ENCODE results near the gene CLTCL1. TPM values are rescaled to one million over a fixed set of nuclear protein-coding genes. Genes with fewer than 3 reads are reported as not detected.

The CLTCL1 gene
- total RNA-seq, 1 donor from 2014 or later: 28.2 TPM

GRCh38 chr22:19178657-19179496 is 112.6 kb downstream of the CLTCL1 start, which contains the start of gene SLC25A1:
SLC25A1 (minus strand) TSS chr22:19178736; CDS start chr22:19178673, 63 bp downstream.
- H3K36me3 ChIP-seq (ENCODE audit: control insufficient read depth, insufficient read depth, low read length): peaks cover 4% of the 10 kb centered on the region
- DNase-seq (ENCODE audit: low read depth): peak; percentile 21
- no peak for TF ChIP-seq CTCF (IDR thresholded peaks at IDR 0.05; ENCODE audit: insufficient read depth, low read length, poor library complexity, severe bottlenecking)
- no peaks in the 10 kb centered on the region for H3K27me3 ChIP-seq (ENCODE audit: control insufficient read depth, insufficient read depth, low read length)
- H3K4me3 ChIP-seq (ENCODE audit: low read depth, low read length): peak within 1 kb of the TSS; percentile 57

DNA sequence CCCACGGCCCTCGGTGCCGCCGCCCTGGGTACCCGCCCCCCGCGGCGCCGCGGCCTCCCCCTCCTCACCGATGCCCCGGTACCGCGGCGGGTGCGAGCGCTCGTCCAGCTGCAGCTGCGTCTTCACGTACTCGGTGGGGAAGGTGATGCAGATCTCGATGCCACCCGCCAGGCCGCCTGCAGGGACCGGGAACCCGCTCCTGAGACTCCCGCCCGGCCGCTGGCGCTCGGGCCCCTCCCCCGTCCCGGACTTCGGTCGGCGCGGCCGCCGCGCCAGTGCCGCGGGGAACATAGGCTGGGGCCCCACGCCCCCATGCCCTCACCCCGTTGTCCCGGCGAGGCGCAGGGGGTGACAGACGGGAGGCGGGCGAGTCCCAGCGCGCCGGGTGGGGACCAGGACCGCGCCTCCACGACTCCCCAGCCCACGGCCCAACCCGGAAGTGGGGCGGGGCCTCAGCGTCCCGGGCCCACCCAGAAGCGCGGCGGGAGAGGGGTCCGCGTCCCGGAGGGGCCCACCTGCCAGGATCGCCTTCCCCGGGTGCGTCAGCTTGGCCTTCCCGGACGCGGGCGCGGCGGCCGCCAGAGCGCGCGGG is 113.4 kb downstream of the CLTCL1 start:
- Histone ChIP-seq H3K4me3 (ENCODE audit: low read depth, low read length) (peak overlapping the region; percentile 57), H3K27me3 (ENCODE audit: control insufficient read depth, insufficient read depth, low read length) (no peaks in the 10 kb centered on the region), H3K36me3 (ENCODE audit: control insufficient read depth, insufficient read depth, low read length) (peaks cover 3% of the 10 kb centered on the region)
- DNase-seq (ENCODE audit: low read depth): no peak
- TF ChIP-seq CTCF (IDR thresholded peaks at IDR 0.05; ENCODE audit: insufficient read depth, low read length, poor library complexity, severe bottlenecking): no peak

DNA sequence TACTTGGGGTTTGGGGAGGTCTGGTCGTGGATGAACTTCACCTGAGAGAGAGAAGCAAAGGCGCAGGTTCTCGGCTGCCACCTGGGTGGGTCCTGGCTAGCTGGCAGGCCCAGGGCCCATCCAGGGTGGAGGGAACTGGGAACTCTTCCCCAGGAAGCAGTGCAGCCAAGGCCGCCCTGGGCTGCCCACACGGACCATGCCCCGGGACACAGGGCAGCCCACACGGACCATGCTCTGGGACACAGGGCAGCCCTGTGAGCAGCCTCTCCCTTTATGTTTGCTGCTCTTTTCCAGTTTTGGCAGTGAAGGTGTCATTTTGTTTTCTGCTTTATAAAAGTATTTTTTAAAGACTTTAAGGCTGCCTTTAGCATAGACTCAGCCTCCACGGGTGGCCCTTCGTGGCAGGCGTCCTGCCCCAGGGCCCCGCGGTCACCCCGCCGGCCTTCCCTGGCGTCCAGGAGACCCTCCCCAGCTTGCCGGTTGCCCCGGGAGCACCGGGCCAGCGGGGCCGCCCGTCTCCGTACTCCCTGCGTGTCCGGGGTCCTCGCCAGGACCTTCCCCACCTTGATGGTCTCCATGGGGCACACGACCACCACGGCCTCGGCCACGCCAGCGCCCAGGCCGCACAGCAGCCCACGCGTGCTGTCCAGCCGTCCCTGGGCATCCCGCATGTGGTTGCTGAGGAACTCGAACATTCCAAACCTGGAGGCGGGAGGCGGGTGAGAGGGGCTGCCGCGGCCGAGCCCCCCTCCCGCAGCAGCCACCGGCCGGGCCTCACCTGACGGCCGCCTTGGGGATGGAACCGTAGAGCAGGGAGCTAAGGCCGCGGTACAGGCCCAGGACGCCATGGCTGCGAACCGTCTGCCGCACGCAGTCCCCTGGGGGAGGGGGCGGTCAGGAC is 114.1 kb downstream of the CLTCL1 start:
- H3K4me3 ChIP-seq (ENCODE audit: low read depth, low read length): peak overlapping the region; percentile 57
- no peak for DNase-seq (ENCODE audit: low read depth)
- peaks cover 3% of the 10 kb centered on the region for H3K36me3 ChIP-seq (ENCODE audit: control insufficient read depth, insufficient read depth, low read length)
- no peak for TF ChIP-seq CTCF (IDR thresholded peaks at IDR 0.05; ENCODE audit: insufficient read depth, low read length, poor library complexity, severe bottlenecking)
- no peaks in the 10 kb centered on the region for H3K27me3 ChIP-seq (ENCODE audit: control insufficient read depth, insufficient read depth, low read length)

DNA sequence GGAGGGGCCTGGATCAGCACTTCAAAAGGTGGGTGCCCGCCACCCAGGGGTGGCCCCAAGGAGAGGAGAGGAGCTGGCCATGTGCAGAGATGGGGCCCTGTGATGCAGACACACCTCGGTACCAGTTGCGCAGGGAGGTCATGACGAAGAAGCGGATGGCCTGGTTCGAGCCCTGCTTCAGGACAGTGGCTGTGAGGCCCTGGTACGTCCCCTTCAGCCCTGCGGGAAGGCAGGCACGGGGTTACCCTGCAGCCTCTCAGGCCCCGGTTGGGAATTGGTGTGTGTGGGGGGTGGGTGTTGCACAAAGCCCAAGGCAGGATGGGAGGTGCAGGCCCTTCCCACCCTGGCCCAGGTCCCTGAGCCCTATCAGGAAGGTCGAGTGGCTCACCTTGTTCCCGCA is 114.8 kb downstream of the CLTCL1 start:
- Histone ChIP-seq H3K4me3 (ENCODE audit: low read depth, low read length) (no peak overlapping the region), H3K27me3 (ENCODE audit: control insufficient read depth, insufficient read depth, low read length) (no peaks in the 10 kb centered on the region), H3K36me3 (ENCODE audit: control insufficient read depth, insufficient read depth, low read length) (peaks cover 3% of the 10 kb centered on the region)
- no peak for TF ChIP-seq CTCF (IDR thresholded peaks at IDR 0.05; ENCODE audit: insufficient read depth, low read length, poor library complexity, severe bottlenecking)
- no peak for DNase-seq (ENCODE audit: low read depth)

DNA sequence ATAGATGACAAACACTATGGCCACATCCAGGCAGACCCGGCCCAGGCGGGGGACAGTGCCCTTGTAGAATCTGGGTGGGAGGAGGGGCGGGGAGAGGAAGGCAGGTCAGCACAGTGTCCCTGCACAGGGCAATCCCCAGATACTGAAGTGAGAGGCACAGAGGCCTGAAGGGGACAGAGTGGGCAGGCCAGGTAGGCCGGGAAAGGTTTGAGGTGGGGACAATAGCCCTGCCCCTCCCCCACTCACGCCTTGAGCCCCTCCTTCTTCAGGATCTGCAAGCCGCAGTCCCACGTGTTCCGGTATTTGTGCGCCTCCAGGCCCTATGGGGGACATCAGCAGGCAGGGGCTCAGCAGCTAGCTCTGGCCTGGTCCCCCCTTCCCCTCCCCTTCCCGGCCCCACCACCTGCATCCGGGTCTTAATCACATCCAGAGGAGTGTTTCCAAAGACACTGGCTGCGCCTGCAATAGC is 115.3 kb downstream of the CLTCL1 start:
- H3K4me3 ChIP-seq (ENCODE audit: low read depth, low read length): no peak overlapping the region
- no peak for DNase-seq (ENCODE audit: low read depth)
- peaks cover 3% of the 10 kb centered on the region for H3K36me3 ChIP-seq (ENCODE audit: control insufficient read depth, insufficient read depth, low read length)
- no peaks in the 10 kb centered on the region for H3K27me3 ChIP-seq (ENCODE audit: control insufficient read depth, insufficient read depth, low read length)
- TF ChIP-seq CTCF (IDR thresholded peaks at IDR 0.05; ENCODE audit: insufficient read depth, low read length, poor library complexity, severe bottlenecking): no peak
